ENCODE measurements around the gene SCYGR5. TPM values are rescaled to one million over a fixed set of nuclear protein-coding genes. Genes with fewer than 3 reads are reported as not detected.
A peak's percentile ranks its signal among the peaks of the same experiment; 100 is the strongest.

Gene SCYGR5
- total and polyA plus RNA-seq, 2 experiments from 2014 or later = not detected

DNA sequence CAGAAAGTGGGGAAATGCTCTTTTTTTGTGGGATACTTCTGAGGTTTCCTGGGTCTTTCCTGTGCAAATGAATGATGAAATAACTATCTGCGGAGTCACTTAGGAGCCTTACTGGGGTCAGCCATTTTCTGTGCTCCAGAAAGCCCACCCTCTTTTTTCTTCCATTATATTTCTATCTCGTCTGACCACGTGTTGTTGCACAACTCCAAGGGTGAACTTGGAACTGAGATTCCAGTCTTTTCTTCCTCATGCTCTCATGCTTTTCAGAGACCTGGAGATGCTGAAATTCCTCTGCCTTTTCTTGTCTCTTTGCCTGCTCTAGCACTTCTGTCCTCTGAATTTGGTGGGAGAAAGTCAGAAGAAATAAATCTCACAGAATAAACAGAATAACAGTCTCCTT lies 4.8 kb upstream of the SCYGR5 start:
- Histone ChIP-seq H3F3A (replicated peaks; ENCODE audit: low read depth) (no peaks in the 10 kb centered on the region), H4K20me1 (replicated peaks; ENCODE audit: insufficient read depth) (no peaks in the 10 kb centered on the region), H3K27me3 (ENCODE audit: insufficient read depth) (no peaks in the 10 kb centered on the region), H3K27ac (ENCODE audit: low read depth) (no peak overlapping the region), H3K79me2 (replicated peaks; ENCODE audit: insufficient read depth) (no peaks in the 10 kb centered on the region), H3K36me3 (ENCODE audit: insufficient read depth) (no peaks in the 10 kb centered on the region), H3K9me2 (ENCODE audit: insufficient read depth) (peaks cover 5% of the 10 kb centered on the region; the same call in 1 of the 2 replicates), H3K4me2 (peak overlapping the region; percentile 59; the same call in 1 of the 2 replicates), H3K4me1 (ENCODE audit: insufficient read depth) (peaks cover 18% of the 10 kb centered on the region), H2AFZ (peak overlapping the region; percentile 77), H3K4me3 (no peak overlapping the region)
- Mint-ChIP-seq H3K9me3 (no peaks in the 10 kb centered on the region), H3K36me3 (ENCODE audit: low read depth) (no peaks in the 10 kb centered on the region), H3K27ac (no peak overlapping the region), H3K4me1 (peaks cover 15% of the 10 kb centered on the region), H3K4me3 (no peak overlapping the region), H3K27me3 (ENCODE audit: insufficient read depth, low read depth, poor library complexity) (no peaks in the 10 kb centered on the region)
- DNase-seq (ENCODE audit: low spot score) (no peak), ATAC-seq (no peak)
- TF ChIP-seq, protein P1, sequence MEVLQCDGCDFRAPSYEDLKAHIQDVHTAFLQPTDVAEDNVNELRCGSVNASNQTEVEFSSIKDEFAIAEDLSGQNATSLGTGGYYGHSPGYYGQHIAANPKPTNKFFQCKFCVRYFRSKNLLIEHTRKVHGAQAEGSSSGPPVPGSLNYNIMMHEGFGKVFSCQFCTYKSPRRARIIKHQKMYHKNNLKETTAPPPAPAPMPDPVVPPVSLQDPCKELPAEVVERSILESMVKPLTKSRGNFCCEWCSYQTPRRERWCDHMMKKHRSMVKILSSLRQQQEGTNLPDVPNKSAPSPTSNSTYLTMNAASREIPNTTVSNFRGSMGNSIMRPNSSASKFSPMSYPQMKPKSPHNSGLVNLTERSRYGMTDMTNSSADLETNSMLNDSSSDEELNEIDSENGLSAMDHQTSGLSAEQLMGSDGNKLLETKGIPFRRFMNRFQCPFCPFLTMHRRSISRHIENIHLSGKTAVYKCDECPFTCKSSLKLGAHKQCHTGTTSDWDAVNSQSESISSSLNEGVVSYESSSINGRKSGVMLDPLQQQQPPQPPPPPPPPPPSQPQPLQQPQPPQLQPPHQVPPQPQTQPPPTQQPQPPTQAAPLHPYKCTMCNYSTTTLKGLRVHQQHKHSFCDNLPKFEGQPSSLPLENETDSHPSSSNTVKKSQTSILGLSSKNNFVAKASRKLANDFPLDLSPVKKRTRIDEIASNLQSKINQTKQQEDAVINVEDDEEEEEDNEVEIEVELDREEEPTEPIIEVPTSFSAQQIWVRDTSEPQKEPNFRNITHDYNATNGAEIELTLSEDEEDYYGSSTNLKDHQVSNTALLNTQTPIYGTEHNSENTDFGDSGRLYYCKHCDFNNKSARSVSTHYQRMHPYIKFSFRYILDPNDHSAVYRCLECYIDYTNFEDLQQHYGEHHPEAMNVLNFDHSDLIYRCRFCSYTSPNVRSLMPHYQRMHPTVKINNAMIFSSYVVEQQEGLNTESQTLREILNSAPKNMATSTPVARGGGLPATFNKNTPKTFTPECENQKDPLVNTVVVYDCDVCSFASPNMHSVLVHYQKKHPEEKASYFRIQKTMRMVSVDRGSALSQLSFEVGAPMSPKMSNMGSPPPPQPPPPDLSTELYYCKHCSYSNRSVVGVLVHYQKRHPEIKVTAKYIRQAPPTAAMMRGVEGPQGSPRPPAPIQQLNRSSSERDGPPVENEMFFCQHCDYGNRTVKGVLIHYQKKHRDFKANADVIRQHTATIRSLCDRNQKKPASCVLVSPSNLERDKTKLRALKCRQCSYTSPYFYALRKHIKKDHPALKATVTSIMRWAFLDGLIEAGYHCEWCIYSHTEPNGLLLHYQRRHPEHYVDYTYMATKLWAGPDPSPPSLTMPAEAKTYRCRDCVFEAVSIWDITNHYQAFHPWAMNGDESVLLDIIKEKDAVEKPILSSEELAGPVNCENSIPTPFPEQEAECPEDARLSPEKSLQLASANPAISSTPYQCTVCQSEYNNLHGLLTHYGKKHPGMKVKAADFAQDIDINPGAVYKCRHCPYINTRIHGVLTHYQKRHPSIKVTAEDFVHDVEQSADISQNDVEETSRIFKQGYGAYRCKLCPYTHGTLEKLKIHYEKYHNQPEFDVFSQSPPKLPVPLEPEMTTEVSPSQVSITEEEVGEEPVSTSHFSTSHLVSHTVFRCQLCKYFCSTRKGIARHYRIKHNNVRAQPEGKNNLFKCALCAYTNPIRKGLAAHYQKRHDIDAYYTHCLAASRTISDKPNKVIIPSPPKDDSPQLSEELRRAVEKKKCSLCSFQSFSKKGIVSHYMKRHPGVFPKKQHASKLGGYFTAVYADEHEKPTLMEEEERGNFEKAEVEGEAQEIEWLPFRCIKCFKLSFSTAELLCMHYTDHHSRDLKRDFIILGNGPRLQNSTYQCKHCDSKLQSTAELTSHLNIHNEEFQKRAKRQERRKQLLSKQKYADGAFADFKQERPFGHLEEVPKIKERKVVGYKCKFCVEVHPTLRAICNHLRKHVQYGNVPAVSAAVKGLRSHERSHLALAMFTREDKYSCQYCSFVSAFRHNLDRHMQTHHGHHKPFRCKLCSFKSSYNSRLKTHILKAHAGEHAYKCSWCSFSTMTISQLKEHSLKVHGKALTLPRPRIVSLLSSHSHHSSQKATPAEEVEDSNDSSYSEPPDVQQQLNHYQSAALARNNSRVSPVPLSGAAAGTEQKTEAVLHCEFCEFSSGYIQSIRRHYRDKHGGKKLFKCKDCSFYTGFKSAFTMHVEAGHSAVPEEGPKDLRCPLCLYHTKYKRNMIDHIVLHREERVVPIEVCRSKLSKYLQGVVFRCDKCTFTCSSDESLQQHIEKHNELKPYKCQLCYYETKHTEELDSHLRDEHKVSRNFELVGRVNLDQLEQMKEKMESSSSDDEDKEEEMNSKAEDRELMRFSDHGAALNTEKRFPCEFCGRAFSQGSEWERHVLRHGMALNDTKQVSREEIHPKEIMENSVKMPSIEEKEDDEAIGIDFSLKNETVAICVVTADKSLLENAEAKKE (CRISPR knock-in tag; IDR thresholded peaks at IDR 0.05) = no peak
- TF ChIP-seq, protein P2, sequence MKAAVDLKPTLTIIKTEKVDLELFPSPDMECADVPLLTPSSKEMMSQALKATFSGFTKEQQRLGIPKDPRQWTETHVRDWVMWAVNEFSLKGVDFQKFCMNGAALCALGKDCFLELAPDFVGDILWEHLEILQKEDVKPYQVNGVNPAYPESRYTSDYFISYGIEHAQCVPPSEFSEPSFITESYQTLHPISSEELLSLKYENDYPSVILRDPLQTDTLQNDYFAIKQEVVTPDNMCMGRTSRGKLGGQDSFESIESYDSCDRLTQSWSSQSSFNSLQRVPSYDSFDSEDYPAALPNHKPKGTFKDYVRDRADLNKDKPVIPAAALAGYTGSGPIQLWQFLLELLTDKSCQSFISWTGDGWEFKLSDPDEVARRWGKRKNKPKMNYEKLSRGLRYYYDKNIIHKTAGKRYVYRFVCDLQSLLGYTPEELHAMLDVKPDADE (IDR thresholded peaks at IDR 0.05) = no peak
- TF ChIP-seq CREB1 (CRISPR knock-in tag; IDR thresholded peaks at IDR 0.05; ENCODE audit: low read depth) (no peak), NANOG (IDR thresholded peaks at IDR 0.05; ENCODE audit: borderline replicate concordance) (no peak), ZNF114 (CRISPR knock-in tag; IDR thresholded peaks at IDR 0.05) (no peak), JUNB (IDR thresholded peaks at IDR 0.05; ENCODE audit: unreplicated experiment) (no peak), EZH2phosphoT487 (IDR thresholded peaks at IDR 0.05; ENCODE audit: unreplicated experiment) (no peak), POLR2AphosphoS5 (IDR thresholded peaks at IDR 0.05; ENCODE audit: low read depth) (no peak), STAT1 (IDR thresholded peaks at IDR 0.05; ENCODE audit: unreplicated experiment) (no peak), EZH2 (IDR thresholded peaks at IDR 0.05; ENCODE audit: low read depth, unreplicated experiment) (no peak)
- TF ChIP-seq, protein P3, sequence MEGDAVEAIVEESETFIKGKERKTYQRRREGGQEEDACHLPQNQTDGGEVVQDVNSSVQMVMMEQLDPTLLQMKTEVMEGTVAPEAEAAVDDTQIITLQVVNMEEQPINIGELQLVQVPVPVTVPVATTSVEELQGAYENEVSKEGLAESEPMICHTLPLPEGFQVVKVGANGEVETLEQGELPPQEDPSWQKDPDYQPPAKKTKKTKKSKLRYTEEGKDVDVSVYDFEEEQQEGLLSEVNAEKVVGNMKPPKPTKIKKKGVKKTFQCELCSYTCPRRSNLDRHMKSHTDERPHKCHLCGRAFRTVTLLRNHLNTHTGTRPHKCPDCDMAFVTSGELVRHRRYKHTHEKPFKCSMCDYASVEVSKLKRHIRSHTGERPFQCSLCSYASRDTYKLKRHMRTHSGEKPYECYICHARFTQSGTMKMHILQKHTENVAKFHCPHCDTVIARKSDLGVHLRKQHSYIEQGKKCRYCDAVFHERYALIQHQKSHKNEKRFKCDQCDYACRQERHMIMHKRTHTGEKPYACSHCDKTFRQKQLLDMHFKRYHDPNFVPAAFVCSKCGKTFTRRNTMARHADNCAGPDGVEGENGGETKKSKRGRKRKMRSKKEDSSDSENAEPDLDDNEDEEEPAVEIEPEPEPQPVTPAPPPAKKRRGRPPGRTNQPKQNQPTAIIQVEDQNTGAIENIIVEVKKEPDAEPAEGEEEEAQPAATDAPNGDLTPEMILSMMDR (conservative IDR thresholded peaks at IDR 0.05; ENCODE audit: low read depth in 2 of 2) = no peak
